Measurements from ENCODE around the gene NKX2-1. TPM values are rescaled to one million over a fixed set of nuclear protein-coding genes. Genes with fewer than 3 reads are reported as not detected.
"Not testable (repeated sequence)": the region's sequence is repeated elsewhere in the genome, so short reads cannot be mapped to it uniquely, and the experiment has no call there.

Gene NKX2-1
- not detected in 2 replicates for total RNA-seq
- 0.11 TPM in 1 of 2 replicates, not detected in the other for polyA plus RNA-seq

- no peaks in the 10 kb centered on the region for H3K9me3 ChIP-seq (ENCODE audit: low read depth)
- no peak for TF ChIP-seq CTCF (IDR thresholded peaks at IDR 0.05; ENCODE audit: low read depth, low read length)
- no peak within 1 kb of the TSS for H3K4me3 ChIP-seq
- no peak within 1 kb of the TSS for H3K27ac ChIP-seq
- H3K4me1 ChIP-seq (ENCODE audit: low read depth), result peaks cover 9% of the 10 kb centered on the region
- peaks cover 100% of the 10 kb centered on the region for H3K27me3 ChIP-seq
- no peak for DNase-seq (ENCODE audit: low read depth in 1 of 2, low spot score in 1 of 2)
- no peaks in the 10 kb centered on the region for H3K36me3 ChIP-seq
Observed at GRCh38 chr14:36519431-36520321, at the start of gene NKX2-1. NKX2-1 (minus strand) TSS chr14:36520232; CDS start chr14:36520129, 103 bp downstream.

GRCh38 chr14:36556811-36557433 lies 36.9 kb upstream of the NKX2-1 start:
- Histone ChIP-seq H3K9me3 (ENCODE audit: low read depth) (no peaks in the 10 kb centered on the region), H3K27me3 (peaks cover 13% of the 10 kb centered on the region), H3K4me1 (ENCODE audit: low read depth) (no peaks in the 10 kb centered on the region), H3K4me3 (no peak overlapping the region), H3K27ac (no peak overlapping the region), H3K36me3 (no peaks in the 10 kb centered on the region)
- peak; percentile 26 for DNase-seq (ENCODE audit: low read depth in 1 of 2, low spot score in 1 of 2)
- TF ChIP-seq CTCF (IDR thresholded peaks at IDR 0.05; ENCODE audit: low read depth, low read length), result peak; percentile 85

GRCh38 chr14:36555998-36556743 lies 36.1 kb upstream of the NKX2-1 start:
- DNase-seq (ENCODE audit: low read depth in 1 of 2, low spot score in 1 of 2), result no peak
- H3K27me3 ChIP-seq, result peaks cover 8% of the 10 kb centered on the region
- no peak for TF ChIP-seq CTCF (IDR thresholded peaks at IDR 0.05; ENCODE audit: low read depth, low read length)

GRCh38 chr14:36553656-36554260 lies 33.7 kb upstream of the NKX2-1 start:
- Histone ChIP-seq H3K27ac (no peak overlapping the region), H3K36me3 (no peaks in the 10 kb centered on the region), H3K9me3 (ENCODE audit: low read depth) (no peaks in the 10 kb centered on the region), H3K27me3 (peaks cover 19% of the 10 kb centered on the region), H3K4me3 (no peak overlapping the region), H3K4me1 (ENCODE audit: low read depth) (no peaks in the 10 kb centered on the region)
- DNase-seq (ENCODE audit: low read depth in 1 of 2, low spot score in 1 of 2), result peak; percentile 56 to 68
- peak; percentile 74 for TF ChIP-seq CTCF (IDR thresholded peaks at IDR 0.05; ENCODE audit: low read depth, low read length)

More at GRCh38 chr14:36555998-36556743, 36.1 kb upstream of the NKX2-1 start:
- no peaks in the 10 kb centered on the region for H3K36me3 ChIP-seq
- no peak overlapping the region for H3K27ac ChIP-seq
- H3K9me3 ChIP-seq (ENCODE audit: low read depth), result no peaks in the 10 kb centered on the region
- H3K4me3 ChIP-seq, result no peak overlapping the region
- H3K4me1 ChIP-seq (ENCODE audit: low read depth), result no peaks in the 10 kb centered on the region

GRCh38 chr14:36550899-36551298 lies 30.9 kb upstream of the NKX2-1 start:
- H3K4me1 ChIP-seq (ENCODE audit: low read depth), result no peaks in the 10 kb centered on the region
- H3K27me3 ChIP-seq, result peaks cover 38% of the 10 kb centered on the region
- DNase-seq (ENCODE audit: low read depth in 1 of 2, low spot score in 1 of 2), result no peak
- H3K4me3 ChIP-seq, result no peak overlapping the region
- H3K36me3 ChIP-seq, result no peaks in the 10 kb centered on the region
- H3K27ac ChIP-seq, result no peak overlapping the region
- no peak for TF ChIP-seq CTCF (IDR thresholded peaks at IDR 0.05; ENCODE audit: low read depth, low read length)
- no peaks in the 10 kb centered on the region for H3K9me3 ChIP-seq (ENCODE audit: low read depth)

GRCh38 chr14:36544280-36544679 lies 24.2 kb upstream of the NKX2-1 start:
- peaks cover 32% of the 10 kb centered on the region for H3K27me3 ChIP-seq
- not testable (repeated sequence) for H3K4me3 ChIP-seq; H3K4me1 ChIP-seq (ENCODE audit: low read depth); DNase-seq (ENCODE audit: low read depth in 1 of 2, low spot score in 1 of 2); H3K9me3 ChIP-seq (ENCODE audit: low read depth); H3K27ac ChIP-seq; H3K36me3 ChIP-seq
